ENCODE results near the gene LSM10. TPM values are rescaled to one million over a fixed set of nuclear protein-coding genes. Genes with fewer than 3 reads are reported as not detected.

Gene LSM10
- total and polyA plus RNA-seq, 5 experiments from 2014 or later, result 40.8 to 122 (median 118) TPM

- DNase-seq, result peak in 1 of 10 donors; percentile 26
- ATAC-seq, result no peak
- Mint-ChIP-seq H3K4me1 (peaks cover 36 to 88% (median 76%) of the 10 kb centered on the region in 4 donors), H3K27me3 (no peaks in the 10 kb centered on the region), H3K9me3 (no peaks in the 10 kb centered on the region), H3K36me3 (peaks cover 0 to 12% (median 2%) of the 10 kb centered on the region in 3 donors), H3K27ac (peak overlapping the region; percentile 25 to 83 (median 68)), H3K4me3 (no peak overlapping the region)
- POLR2A ChIA-PET, result interaction anchor here (0.6 kb wide), 2 partner anchors 71 to 159 kb away, joined by 3 to 4 read pairs; no protein-coding TSS in a partner anchor
Measured at GRCh38 chr1:36380143-36380619, 17.5 kb downstream of the LSM10 start.

- Mint-ChIP-seq H3K4me1 (peaks cover 37 to 91% (median 76%) of the 10 kb centered on the region in 4 donors), H3K36me3 (peaks cover 0 to 9% (median 2%) of the 10 kb centered on the region in 3 donors), H3K9me3 (no peaks in the 10 kb centered on the region), H3K27me3 (no peaks in the 10 kb centered on the region), H3K27ac (peak overlapping the region; percentile 75 to 94 (median 81)), H3K4me3 (peak overlapping the region in 2 of 10 donors; percentile 19 to 47)
- DNase-seq (no peak), ATAC-seq (peak in 1 of 2 donors; percentile 42)
- POLR2A ChIA-PET, result interaction anchor here (0.6 to 1.8 kb wide), 4 partner anchors 9 to 217 kb away, joined by 3 to 5 read pairs (median 4); no protein-coding TSS in a partner anchor
Measured at GRCh38 chr1:36377791-36378492, 19.8 kb downstream of the LSM10 start.

- Mint-ChIP-seq H3K4me1 (peaks cover 22 to 81% (median 59%) of the 10 kb centered on the region in 4 donors), H3K4me3 (no peak overlapping the region), H3K27ac (peak overlapping the region in 8 of 10 donors; percentile 24 to 93 (median 62)), H3K27me3 (no peaks in the 10 kb centered on the region), H3K9me3 (no peaks in the 10 kb centered on the region), H3K36me3 (peaks cover 0 to 3% (median 0%) of the 10 kb centered on the region in 3 donors)
- POLR2A ChIA-PET, result interaction anchor here (0.6 kb wide), 2 partner anchors 21 to 425 kb away, joined by 3 read pairs; no protein-coding TSS in a partner anchor
- no peak for DNase-seq
- no peak for ATAC-seq
Measured at GRCh38 chr1:36372617-36373016, 25.1 kb downstream of the LSM10 start.

- DNase-seq (peak; percentile 72 to 91 (median 83)), ATAC-seq (peak; percentile 41 to 45)
- no peaks in the 10 kb centered on the region for H3K36me3 Mint-ChIP-seq
- POLR2A ChIA-PET, result interaction anchor here (0.6 to 5.8 kb wide), 11 partner anchors 19 to 220 kb away, joined by 3 to 59 read pairs (median 4); partner anchors contain the start of genes EVA1B, LSM10, SH3D21 and TRAPPC3
- H3K27me3 Mint-ChIP-seq, result no peaks in the 10 kb centered on the region
- H3K27ac Mint-ChIP-seq, result peak overlapping the region; percentile 74 to 98 (median 88)
- no peaks in the 10 kb centered on the region for H3K9me3 Mint-ChIP-seq
- peaks cover 35 to 81% (median 67%) of the 10 kb centered on the region in 4 donors for H3K4me1 Mint-ChIP-seq
- peak overlapping the region in 5 of 10 donors; percentile 15 to 46 (median 37) for H3K4me3 Mint-ChIP-seq
Measured at GRCh38 chr1:36369061-36369861, 28.4 kb downstream of the LSM10 start.

GRCh38 chr1:36367798-36368197 is 29.9 kb downstream of the LSM10 start:
- H3K9me3 Mint-ChIP-seq, result no peaks in the 10 kb centered on the region
- peak overlapping the region; percentile 86 to 98 (median 95) for H3K27ac Mint-ChIP-seq
- DNase-seq (no peak), ATAC-seq (no peak)
- H3K4me3 Mint-ChIP-seq, result peak overlapping the region in 4 of 10 donors; percentile 50 to 74 (median 62)
- H3K27me3 Mint-ChIP-seq, result no peaks in the 10 kb centered on the region
- POLR2A ChIA-PET, result interaction anchor here (0.6 to 5.8 kb wide), 11 partner anchors 9 to 207 kb away, joined by 3 to 59 read pairs (median 7); partner anchors contain the start of gene LSM10
- peaks cover 27 to 66% (median 53%) of the 10 kb centered on the region in 4 donors for H3K4me1 Mint-ChIP-seq
- H3K36me3 Mint-ChIP-seq, result peaks cover 0 to 6% (median 0%) of the 10 kb centered on the region in 3 donors

GRCh38 chr1:36367066-36367465 is 30.6 kb downstream of the LSM10 start:
- Mint-ChIP-seq H3K36me3 (peaks cover 0 to 11% (median 0%) of the 10 kb centered on the region in 3 donors), H3K27me3 (no peaks in the 10 kb centered on the region)
- peak; percentile 53 to 63 for ATAC-seq

GRCh38 chr1:36366091-36366661 is 31.5 kb downstream of the LSM10 start:
- peak; percentile 51 to 89 (median 78) for DNase-seq
- Mint-ChIP-seq H3K4me1 (peaks cover 30 to 56% (median 51%) of the 10 kb centered on the region in 4 donors), H3K27me3 (no peaks in the 10 kb centered on the region), H3K4me3 (peak overlapping the region; percentile 4 to 80 (median 65)), H3K9me3 (no peaks in the 10 kb centered on the region), H3K27ac (peak overlapping the region; percentile 86 to 98 (median 95)), H3K36me3 (peaks cover 0 to 18% (median 0%) of the 10 kb centered on the region in 3 donors)
- peak; percentile 84 to 92 for ATAC-seq
- POLR2A ChIA-PET, result interaction anchor here (0.6 to 5.8 kb wide), 16 partner anchors 12 to 276 kb away, joined by 3 to 59 read pairs (median 4); partner anchors contain the start of genes LSM10, OSCP1 and THRAP3

More at GRCh38 chr1:36367066-36367465, 30.6 kb downstream of the LSM10 start:
- peak overlapping the region; percentile 86 to 98 (median 95) for H3K27ac Mint-ChIP-seq
- peak overlapping the region in 9 of 10 donors; percentile 46 to 80 (median 68) for H3K4me3 Mint-ChIP-seq
- H3K4me1 Mint-ChIP-seq, result peaks cover 27 to 59% (median 51%) of the 10 kb centered on the region in 4 donors
- POLR2A ChIA-PET, result interaction anchor here (0.7 to 5.8 kb wide), 13 partner anchors 13 to 1492 kb away, joined by 3 to 59 read pairs (median 5); partner anchors contain the start of genes LSM10, OSCP1 and TRAPPC3
- DNase-seq, result peak in 7 of 10 donors; percentile 14 to 73 (median 40)
- H3K9me3 Mint-ChIP-seq, result no peaks in the 10 kb centered on the region

GRCh38 chr1:36365381-36365780 is 32.3 kb downstream of the LSM10 start:
- Mint-ChIP-seq H3K4me3 (peak overlapping the region in 1 of 10 donors; percentile 24), H3K27me3 (no peaks in the 10 kb centered on the region), H3K36me3 (peaks cover 0 to 18% (median 0%) of the 10 kb centered on the region in 3 donors), H3K27ac (peak overlapping the region; percentile 86 to 98 (median 95)), H3K4me1 (peaks cover 30 to 56% (median 51%) of the 10 kb centered on the region in 4 donors), H3K9me3 (no peaks in the 10 kb centered on the region)
- ATAC-seq, result no peak
- no peak for DNase-seq
- POLR2A ChIA-PET, result interaction anchor here (1.0 to 5.8 kb wide), 6 partner anchors 15 to 275 kb away, joined by 3 to 59 read pairs (median 6); partner anchors contain the start of genes LSM10 and THRAP3

- Mint-ChIP-seq H3K27ac (peak overlapping the region; percentile 53 to 96 (median 84)), H3K9me3 (no peaks in the 10 kb centered on the region), H3K4me3 (peak overlapping the region in 7 of 10 donors; percentile 2 to 51 (median 26)), H3K27me3 (no peaks in the 10 kb centered on the region), H3K36me3 (peaks cover 0 to 57% (median 13%) of the 10 kb centered on the region in 3 donors), H3K4me1 (peaks cover 9 to 19% (median 14%) of the 10 kb centered on the region in 4 donors)
- ATAC-seq (peak; percentile 81 to 99), DNase-seq (peak in 5 of 10 donors; percentile 16 to 39 (median 35))
- POLR2A ChIA-PET, result interaction anchor here (1.9 kb wide), 1 partner anchor 12 kb away, joined by 6 read pairs; no protein-coding TSS in a partner anchor
Measured at GRCh38 chr1:36359911-36360550, 37.7 kb downstream of the LSM10 start.

GRCh38 chr1:36359383-36359782 is 38.3 kb downstream of the LSM10 start:
- ATAC-seq (peak; percentile 3 to 20), DNase-seq (peak in 1 of 10 donors; percentile 23)
- POLR2A ChIA-PET, result interaction anchor here (0.7 kb wide), 1 partner anchor 8 kb away, joined by 3 read pairs; no protein-coding TSS in a partner anchor
- Mint-ChIP-seq H3K36me3 (peaks cover 0 to 64% (median 13%) of the 10 kb centered on the region in 3 donors), H3K27ac (peak overlapping the region; percentile 53 to 96 (median 84)), H3K4me1 (peaks cover 7 to 18% (median 14%) of the 10 kb centered on the region in 4 donors), H3K27me3 (no peaks in the 10 kb centered on the region), H3K4me3 (peak overlapping the region in 6 of 10 donors; percentile 2 to 51 (median 26)), H3K9me3 (no peaks in the 10 kb centered on the region)
